ENCODE results near the gene FAAP20. TPM values are rescaled to one million over a fixed set of nuclear protein-coding genes. Genes with fewer than 3 reads are reported as not detected.
A peak's percentile ranks its signal among the peaks of the same experiment; 100 is the strongest.

Gene FAAP20
- total RNA-seq, 6 donors from 2014 or later: 26.7 to 88.0 (median 66.8) TPM

- H3K4me3 ChIP-seq: peak overlapping the region; percentile 73 to 87 (median 76)
- peak overlapping the region; percentile 88 to 92 (median 90) for H3K27ac ChIP-seq
- WGBS, 2 donors: 0 to 1% methylated on average over 17 to 42 of the region's 50 CpGs
- TF ChIP-seq POLR2A (IDR thresholded peaks at IDR 0.05) (no peak), POLR2AphosphoS5 (IDR thresholded peaks at IDR 0.05) (no peak), EP300 (IDR thresholded peaks at IDR 0.05) (no peak)
- TF ChIP-seq, protein P1, sequence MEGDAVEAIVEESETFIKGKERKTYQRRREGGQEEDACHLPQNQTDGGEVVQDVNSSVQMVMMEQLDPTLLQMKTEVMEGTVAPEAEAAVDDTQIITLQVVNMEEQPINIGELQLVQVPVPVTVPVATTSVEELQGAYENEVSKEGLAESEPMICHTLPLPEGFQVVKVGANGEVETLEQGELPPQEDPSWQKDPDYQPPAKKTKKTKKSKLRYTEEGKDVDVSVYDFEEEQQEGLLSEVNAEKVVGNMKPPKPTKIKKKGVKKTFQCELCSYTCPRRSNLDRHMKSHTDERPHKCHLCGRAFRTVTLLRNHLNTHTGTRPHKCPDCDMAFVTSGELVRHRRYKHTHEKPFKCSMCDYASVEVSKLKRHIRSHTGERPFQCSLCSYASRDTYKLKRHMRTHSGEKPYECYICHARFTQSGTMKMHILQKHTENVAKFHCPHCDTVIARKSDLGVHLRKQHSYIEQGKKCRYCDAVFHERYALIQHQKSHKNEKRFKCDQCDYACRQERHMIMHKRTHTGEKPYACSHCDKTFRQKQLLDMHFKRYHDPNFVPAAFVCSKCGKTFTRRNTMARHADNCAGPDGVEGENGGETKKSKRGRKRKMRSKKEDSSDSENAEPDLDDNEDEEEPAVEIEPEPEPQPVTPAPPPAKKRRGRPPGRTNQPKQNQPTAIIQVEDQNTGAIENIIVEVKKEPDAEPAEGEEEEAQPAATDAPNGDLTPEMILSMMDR (IDR thresholded peaks at IDR 0.05): no peak
- DNase-seq (peak; percentile 35 to 91), ATAC-seq (ENCODE audit: low FRiP score in 2 of 2) (no peak)
- H3K36me3 ChIP-seq: no peaks in the 10 kb centered on the region
- H3K9me3 ChIP-seq: no peaks in the 10 kb centered on the region
- peaks cover 43 to 55% (median 49%) of the 10 kb centered on the region in 4 donors for H3K4me1 ChIP-seq
- H3K27me3 ChIP-seq: no peaks in the 10 kb centered on the region
Observed at GRCh38 chr1:2228694-2229036, 34.1 kb upstream of the FAAP20 start.

GRCh38 chr1:2228157-2228594, 33.6 kb upstream of the FAAP20 start, which contains the start of gene SKI:
SKI (plus strand) TSS chr1:2228319; CDS start chr1:2228767, 448 bp downstream.
- no peaks in the 10 kb centered on the region for H3K27me3 ChIP-seq
- WGBS, 2 donors: no CpG with 5 or more reads among the region's 100 CpGs
- peaks cover 38 to 50% (median 45%) of the 10 kb centered on the region in 4 donors for H3K4me1 ChIP-seq
- no peaks in the 10 kb centered on the region for H3K9me3 ChIP-seq
- TF ChIP-seq POLR2AphosphoS5 (IDR thresholded peaks at IDR 0.05) (no peak), POLR2A (IDR thresholded peaks at IDR 0.05) (no peak), EP300 (IDR thresholded peaks at IDR 0.05) (no peak)
- TF ChIP-seq, protein P1 (IDR thresholded peaks at IDR 0.05): no peak
- no peak for ATAC-seq (ENCODE audit: low FRiP score in 2 of 2)
- peak within 1 kb of the TSS; percentile 73 to 87 (median 76) for H3K4me3 ChIP-seq
- H3K27ac ChIP-seq: peak within 1 kb of the TSS; percentile 99
- no peaks in the 10 kb centered on the region for H3K36me3 ChIP-seq
- peak in 1 of 2 donors; percentile 83 for DNase-seq

DNA sequence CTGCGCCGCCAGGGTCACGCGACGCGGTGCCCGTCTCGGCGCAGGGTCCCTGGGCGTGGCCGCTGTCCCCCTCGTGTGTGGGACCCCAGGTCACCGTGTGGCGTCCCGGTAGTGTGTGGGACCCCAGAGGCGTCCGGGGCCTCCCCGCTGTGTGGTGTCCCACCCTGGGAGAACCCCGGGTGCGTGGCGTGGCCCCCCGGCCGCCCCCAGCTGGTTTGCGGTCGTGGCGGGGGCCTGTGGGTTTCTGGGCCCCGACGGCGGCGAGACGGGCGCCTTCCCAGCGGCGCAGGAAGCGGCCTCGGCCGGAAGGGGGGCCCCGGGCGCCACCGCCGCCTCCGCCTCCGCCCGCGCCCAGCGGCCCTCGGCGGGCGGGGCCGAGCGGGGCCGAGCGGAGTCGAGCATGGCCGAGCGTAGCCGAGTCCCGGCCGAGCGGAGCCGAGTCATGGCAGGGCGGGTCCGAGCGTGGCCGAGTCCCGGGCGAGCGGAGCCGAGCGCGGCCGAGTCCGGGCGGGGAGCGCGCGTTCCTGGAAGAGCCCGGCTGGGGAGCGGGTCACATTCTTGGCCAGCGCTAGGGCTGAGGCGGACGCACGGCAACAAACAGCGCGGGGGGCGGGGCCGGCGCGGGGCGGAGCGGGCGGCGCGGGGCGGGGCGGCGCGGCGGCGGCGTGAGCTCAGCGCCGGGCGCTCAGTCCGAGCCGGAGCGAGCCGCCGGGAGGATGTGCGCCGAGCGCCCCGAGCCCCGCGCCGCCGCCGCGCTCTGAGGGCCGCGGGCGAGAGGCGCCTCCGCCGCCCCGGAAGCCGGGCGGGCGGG, 33.0 kb upstream of the FAAP20 start:
- H3K36me3 ChIP-seq: no peaks in the 10 kb centered on the region

DNA sequence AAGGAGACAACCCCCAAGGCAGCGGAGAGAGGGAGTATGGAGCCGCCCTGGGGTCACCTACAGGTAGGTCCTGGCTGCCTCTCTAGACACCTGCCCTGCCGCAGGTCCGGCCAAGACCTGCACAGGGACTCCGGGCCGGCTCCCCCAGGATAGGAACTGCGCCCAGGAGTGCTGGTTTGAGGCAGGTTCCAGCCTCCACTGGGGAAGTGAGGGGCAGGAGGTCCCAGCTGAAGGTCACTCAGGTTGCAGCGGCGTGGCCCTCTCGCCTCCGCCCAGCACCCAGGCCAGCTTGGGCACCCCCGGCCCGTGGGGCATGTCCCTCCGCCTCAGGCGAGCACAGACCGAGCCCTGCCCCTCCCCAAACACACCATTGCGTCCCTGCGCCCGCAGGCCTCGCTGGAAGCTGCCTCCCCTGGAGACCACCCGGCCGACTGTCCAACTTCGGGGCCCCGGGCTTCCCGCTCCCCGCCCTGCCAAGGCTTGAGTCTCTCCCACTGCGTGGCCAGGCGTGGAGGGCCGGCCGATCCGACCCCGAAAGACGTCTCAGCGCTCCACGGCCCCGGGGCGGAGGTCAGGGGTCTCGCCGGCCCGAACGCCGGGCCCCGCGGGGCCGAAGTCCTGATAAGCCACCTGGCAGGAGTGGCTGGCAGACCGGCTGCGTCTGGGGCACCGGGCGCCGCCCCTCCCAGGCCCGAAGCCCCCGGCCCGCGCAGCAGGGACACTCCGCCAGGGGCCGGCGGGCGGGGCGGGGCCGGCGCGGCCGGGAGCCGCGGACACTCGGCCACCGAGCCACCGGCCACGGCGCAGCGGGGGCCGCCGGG, 32.2 kb upstream of the FAAP20 start:
- no peak for TF ChIP-seq POLR2A (IDR thresholded peaks at IDR 0.05)
- TF ChIP-seq, protein P1 (IDR thresholded peaks at IDR 0.05): no peak
- TF ChIP-seq EP300 (IDR thresholded peaks at IDR 0.05): no peak
- TF ChIP-seq POLR2AphosphoS5 (IDR thresholded peaks at IDR 0.05): no peak
- H3K27me3 ChIP-seq: no peaks in the 10 kb centered on the region
- WGBS, 2 donors: 46 to 93% methylated on average over 2 to 11 of the region's 73 CpGs
- no peaks in the 10 kb centered on the region for H3K36me3 ChIP-seq
- H3K9me3 ChIP-seq: no peaks in the 10 kb centered on the region
- peak overlapping the region; percentile 60 to 69 (median 62) for H3K4me3 ChIP-seq
- H3K4me1 ChIP-seq: peaks cover 26 to 36% (median 30%) of the 10 kb centered on the region in 4 donors
- peak in 1 of 2 donors; percentile 3 for ATAC-seq (ENCODE audit: low FRiP score in 2 of 2)
- peak overlapping the region; percentile 99 for H3K27ac ChIP-seq
- DNase-seq: peak in 1 of 2 donors; percentile 26

More for the DNA sequence above, 33.0 kb upstream of the FAAP20 start:
- peaks cover 32 to 44% (median 38%) of the 10 kb centered on the region in 4 donors for H3K4me1 ChIP-seq
- peak overlapping the region; percentile 99 for H3K27ac ChIP-seq
- H3K4me3 ChIP-seq: peak overlapping the region; percentile 52 to 69 (median 62)
- WGBS, 2 donors: 0% methylated on average over 3 to 23 of the region's 129 CpGs
- TF ChIP-seq EP300 (IDR thresholded peaks at IDR 0.05) (peak in 1 of 4 donors; percentile 26), POLR2AphosphoS5 (IDR thresholded peaks at IDR 0.05) (peak; percentile 58 to 66), POLR2A (IDR thresholded peaks at IDR 0.05) (peak in 3 of 4 donors; percentile 87 to 93 (median 88))
- TF ChIP-seq, protein P1 (IDR thresholded peaks at IDR 0.05): peak; percentile 17 to 79 (median 66)
- DNase-seq (peak; percentile 96 to 99), ATAC-seq (ENCODE audit: low FRiP score in 2 of 2) (peak; percentile 94 to 96)
- H3K27me3 ChIP-seq: no peaks in the 10 kb centered on the region
- no peaks in the 10 kb centered on the region for H3K9me3 ChIP-seq

Data from upper lobe of left lung (tissue), 6 donors.